Thoracic aorta (tissue), 2 donors: ENCODE results near the gene TXNRD2. TPM values are rescaled to one million over a fixed set of nuclear protein-coding genes. Genes with fewer than 3 reads are reported as not detected.

Experiments
- ATAC-seq: fragments of 150-250 bp; one replicate; pipeline ENCODE4 v1.8.0; 2017; ENCODE audit warnings: low read depth; ENCODE audit not compliant: insufficient number of reproducible peaks, low FRiP score
- DNase-seq: peaks from one replicate; pipeline ENCODE4 v3.0.0-alpha.2; 2020; ENCODE audit warnings: low spot score
- H3K27ac ChIP-seq, 2 donors: fragments of 200-600 bp; sonication (generic); 1 replicate in 1 of 2; 2 replicates in 1 of 2; pipeline ENCODE4 v1.5.1; 2016; ENCODE audit warnings: mild to moderate bottlenecking in 2 of 2, moderate library complexity in 2 of 2
- H3K27me3 ChIP-seq: fragments of 200-600 bp; sonication (generic); replicated peaks from 2 replicates; pipeline ENCODE4 v1.6.0; 2016; ENCODE audit warnings: mild to moderate bottlenecking; ENCODE audit not compliant: insufficient read depth
- H3K36me3 ChIP-seq: fragments of 200-600 bp; sonication (generic); one replicate; pipeline ENCODE4 v1.5.1; 2016
- H3K4me1 ChIP-seq, 2 donors: fragments of 200-600 bp; sonication (generic); 1 replicate in 1 of 2; 2 replicates in 1 of 2; pipeline versions ENCODE4 v1.5.1 to v1.6.0; 2016; ENCODE audit warnings: low read depth in 2 of 2, mild to moderate bottlenecking in 1 of 2; ENCODE audit not compliant: control insufficient read depth in 1 of 2
- H3K4me3 ChIP-seq: fragments of 200-600 bp; sonication (generic); 2 replicates; pipeline ENCODE4 v1.5.1; 2016; ENCODE audit warnings: mild to moderate bottlenecking
- H3K9me3 ChIP-seq: fragments of 200-600 bp; sonication (generic); 2 replicates; pipeline ENCODE4 v1.5.1; 2016
- total RNA-seq, 2 donors: library from RNA; depleted of rRNA; stranded (reverse); fragments of >200 nt; gene quantifications; one replicate each; pipeline versions ENCODE4 v1.1.0 to v1.2.3, GENCODE V29; 2016
- TF ChIP-seq, protein P1 (sequence below): fragments of 200-600 bp; sonication (generic); IDR thresholded peaks from one replicate; pipeline ENCODE4 v1.5.1; 2019; ENCODE audit warnings: antibody characterized with exemption

The TXNRD2 gene
- total RNA-seq, 2 donors from 2014 or later, result 27.4 to 37.6 TPM

DNA sequence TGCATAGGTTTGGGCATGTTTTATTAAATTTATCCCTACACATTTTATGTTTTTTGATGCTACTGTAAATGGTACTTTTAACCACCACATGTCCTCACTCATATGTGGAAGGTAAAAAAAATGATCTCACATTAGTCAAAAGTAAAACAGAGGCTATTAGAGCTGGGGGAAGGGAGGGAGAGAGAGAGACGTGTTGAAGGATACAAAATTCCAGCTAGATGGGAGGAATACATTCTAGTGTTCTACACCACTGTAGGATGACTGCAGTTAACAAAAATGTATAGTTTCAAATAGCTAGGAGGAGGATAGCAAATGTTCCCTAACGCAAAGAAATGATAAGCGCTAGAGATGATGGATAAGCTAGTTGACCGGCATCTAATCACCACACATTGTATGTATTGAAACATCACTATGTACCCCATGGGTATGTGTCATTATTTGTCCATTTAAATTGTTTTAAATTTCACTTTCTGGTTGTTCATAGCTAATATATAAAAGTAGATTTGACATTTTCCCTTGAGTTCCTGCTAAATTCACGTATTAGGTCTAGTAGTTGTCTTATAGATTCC, 77.0 kb downstream of the TXNRD2 start:
- TF ChIP-seq, protein P1, sequence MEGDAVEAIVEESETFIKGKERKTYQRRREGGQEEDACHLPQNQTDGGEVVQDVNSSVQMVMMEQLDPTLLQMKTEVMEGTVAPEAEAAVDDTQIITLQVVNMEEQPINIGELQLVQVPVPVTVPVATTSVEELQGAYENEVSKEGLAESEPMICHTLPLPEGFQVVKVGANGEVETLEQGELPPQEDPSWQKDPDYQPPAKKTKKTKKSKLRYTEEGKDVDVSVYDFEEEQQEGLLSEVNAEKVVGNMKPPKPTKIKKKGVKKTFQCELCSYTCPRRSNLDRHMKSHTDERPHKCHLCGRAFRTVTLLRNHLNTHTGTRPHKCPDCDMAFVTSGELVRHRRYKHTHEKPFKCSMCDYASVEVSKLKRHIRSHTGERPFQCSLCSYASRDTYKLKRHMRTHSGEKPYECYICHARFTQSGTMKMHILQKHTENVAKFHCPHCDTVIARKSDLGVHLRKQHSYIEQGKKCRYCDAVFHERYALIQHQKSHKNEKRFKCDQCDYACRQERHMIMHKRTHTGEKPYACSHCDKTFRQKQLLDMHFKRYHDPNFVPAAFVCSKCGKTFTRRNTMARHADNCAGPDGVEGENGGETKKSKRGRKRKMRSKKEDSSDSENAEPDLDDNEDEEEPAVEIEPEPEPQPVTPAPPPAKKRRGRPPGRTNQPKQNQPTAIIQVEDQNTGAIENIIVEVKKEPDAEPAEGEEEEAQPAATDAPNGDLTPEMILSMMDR, result no peak
- H3K4me3 ChIP-seq, result no peak overlapping the region
- no peak for ATAC-seq
- no peaks in the 10 kb centered on the region for H3K4me1 ChIP-seq
- DNase-seq, result no peak
- H3K36me3 ChIP-seq, result no peaks in the 10 kb centered on the region
- H3K27ac ChIP-seq, result no peak overlapping the region
- H3K9me3 ChIP-seq, result no peaks in the 10 kb centered on the region
- H3K27me3 ChIP-seq, result no peaks in the 10 kb centered on the region

DNA sequence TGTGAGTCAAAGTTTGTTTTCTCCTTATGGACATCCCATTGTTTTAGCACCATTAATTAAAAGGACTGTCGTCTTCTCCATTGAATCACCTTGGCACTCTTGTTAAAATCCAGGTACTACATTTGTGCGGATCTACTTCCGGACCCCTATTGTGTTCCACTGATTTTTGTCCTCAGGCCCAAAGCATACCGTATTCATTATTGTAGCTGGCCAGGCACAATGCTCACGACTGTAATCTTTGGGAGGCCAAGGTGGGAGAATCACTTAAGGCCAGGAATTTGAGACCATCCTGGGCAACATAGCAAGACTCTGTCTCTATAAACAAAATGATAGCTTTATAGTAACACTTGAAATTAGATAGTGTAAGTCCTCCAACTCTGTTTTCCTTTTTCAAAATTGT, 78.0 kb downstream of the TXNRD2 start:
- no peak overlapping the region for H3K4me3 ChIP-seq
- H3K4me1 ChIP-seq, result no peaks in the 10 kb centered on the region
- ATAC-seq (no peak), DNase-seq (no peak)
- no peaks in the 10 kb centered on the region for H3K27me3 ChIP-seq
- TF ChIP-seq, protein P1, result no peak
- H3K36me3 ChIP-seq, result no peaks in the 10 kb centered on the region
- H3K27ac ChIP-seq, result no peak overlapping the region
- H3K9me3 ChIP-seq, result no peaks in the 10 kb centered on the region

DNA sequence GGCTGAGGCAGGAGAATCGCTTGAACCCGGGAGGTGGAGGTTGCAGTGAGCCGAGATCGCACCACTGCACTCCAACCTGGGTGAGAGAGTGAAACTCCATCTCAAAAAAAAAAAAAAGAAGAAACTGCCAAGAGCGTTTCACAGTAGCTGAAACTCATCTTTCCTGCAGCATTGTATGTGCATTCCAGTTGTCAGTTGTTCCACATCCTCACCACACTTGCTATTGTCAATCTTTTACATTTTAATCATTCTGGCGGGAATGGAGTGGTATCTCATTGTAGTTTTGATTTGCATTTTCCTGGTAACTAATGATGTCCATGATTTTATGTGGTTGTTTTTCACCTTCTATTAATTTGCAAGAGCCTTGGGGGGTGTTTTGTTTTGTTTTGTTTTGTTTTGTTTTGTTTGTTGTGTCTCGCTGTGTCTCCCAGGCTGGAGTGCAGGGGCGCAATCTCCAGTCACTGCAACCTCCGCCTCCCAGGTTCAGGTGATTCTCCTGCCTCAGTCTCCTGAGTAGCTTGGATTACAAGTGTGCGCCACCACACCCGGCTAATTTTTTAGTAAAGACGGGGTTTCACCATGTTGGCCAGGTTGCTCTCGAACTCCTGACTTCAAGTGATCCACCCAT, 78.9 kb downstream of the TXNRD2 start:
- DNase-seq (no peak), ATAC-seq (no peak)
- Histone ChIP-seq H3K36me3 (no peaks in the 10 kb centered on the region), H3K4me1 (no peaks in the 10 kb centered on the region), H3K9me3 (no peaks in the 10 kb centered on the region), H3K4me3 (no peak overlapping the region), H3K27ac (no peak overlapping the region), H3K27me3 (no peaks in the 10 kb centered on the region)
- TF ChIP-seq, protein P1, result no peak

DNA sequence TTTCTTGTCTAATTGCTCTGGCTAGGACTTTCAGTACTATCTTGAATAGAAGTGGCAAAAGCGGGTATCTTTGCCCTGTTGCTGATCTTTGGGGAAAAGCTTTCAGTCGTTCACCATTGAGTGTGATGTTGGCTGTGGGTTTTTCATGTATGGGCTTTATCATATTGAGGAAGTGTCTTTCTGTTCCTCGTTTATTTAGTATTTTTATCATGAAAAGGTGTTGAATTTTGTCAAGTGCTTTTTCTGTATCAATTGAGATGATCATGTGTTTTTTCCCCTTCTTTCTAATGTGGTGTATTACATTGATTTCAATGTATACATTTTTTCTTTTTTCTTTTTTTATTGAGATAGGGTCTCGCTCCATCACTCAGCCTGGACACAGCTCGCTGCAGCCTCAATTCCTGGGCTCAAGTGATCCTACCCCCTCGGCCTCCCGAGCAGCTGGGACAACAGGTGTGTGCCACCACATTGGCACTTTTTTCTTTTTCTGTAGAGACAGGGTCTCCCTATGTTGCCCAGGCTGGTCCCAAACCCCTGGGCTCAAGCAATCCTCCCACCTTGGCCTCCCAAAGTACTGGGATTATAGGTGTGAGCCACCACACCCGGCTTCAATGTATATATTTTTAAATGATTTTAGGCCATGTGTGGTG, 81.6 kb downstream of the TXNRD2 start:
- TF ChIP-seq, protein P1, result no peak
- no peak for ATAC-seq
- H3K9me3 ChIP-seq, result no peaks in the 10 kb centered on the region
- H3K4me1 ChIP-seq, result peaks cover 8 to 10% of the 10 kb centered on the region in 2 donors
- H3K27me3 ChIP-seq, result no peaks in the 10 kb centered on the region
- H3K4me3 ChIP-seq, result no peak overlapping the region
- no peak for DNase-seq
- no peaks in the 10 kb centered on the region for H3K36me3 ChIP-seq
- no peak overlapping the region for H3K27ac ChIP-seq

DNA sequence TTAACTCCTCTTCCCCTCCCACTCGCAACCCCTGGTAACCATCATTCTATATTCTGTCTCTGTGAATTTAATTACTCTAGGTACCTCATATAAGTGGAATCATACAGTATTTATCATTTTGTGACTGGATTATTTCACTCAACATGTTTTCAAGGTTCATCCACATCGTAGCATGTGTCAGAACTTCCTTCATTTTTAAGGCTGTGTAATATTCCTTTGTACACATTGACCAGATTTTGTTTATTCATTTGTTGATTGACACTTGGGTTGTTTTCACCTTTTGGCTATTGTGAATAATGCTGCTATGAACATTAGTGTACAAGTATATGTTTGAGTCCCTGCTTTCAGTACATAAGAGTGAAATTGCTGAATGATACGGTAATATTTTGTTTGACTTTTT, 84.2 kb downstream of the TXNRD2 start:
- H3K9me3 ChIP-seq, result no peaks in the 10 kb centered on the region
- no peak for DNase-seq
- TF ChIP-seq, protein P1, result no peak
- H3K4me3 ChIP-seq, result no peak overlapping the region
- no peaks in the 10 kb centered on the region for H3K36me3 ChIP-seq
- H3K27me3 ChIP-seq, result no peaks in the 10 kb centered on the region
- ATAC-seq, result no peak
- H3K27ac ChIP-seq, result no peak overlapping the region
- H3K4me1 ChIP-seq, result peaks cover 15 to 28% of the 10 kb centered on the region in 2 donors
